Measurements from ENCODE around the gene ACSL3.
"Not testable (repeated sequence)": the region's sequence is repeated elsewhere in the genome, so short reads cannot be mapped to it uniquely, and the experiment has no call there.

The ACSL3 gene

GRCh38 chr2:222912776-222913175 lies 51.9 kb downstream of the ACSL3 start:
- no peak for DNase-seq (ENCODE audit: low read depth)
- no peak overlapping the region for H3K4me3 ChIP-seq (ENCODE audit: low read depth, low read length)
- TF ChIP-seq CTCF (IDR thresholded peaks at IDR 0.05; ENCODE audit: low read depth, low read length, missing control alignments) = no peak
- in situ Hi-C loops (cut with HindIII; ENCODE audit: low sequenced_read_pairs) = no loop called here

- peak; percentile 36 for TF ChIP-seq CTCF (IDR thresholded peaks at IDR 0.05; ENCODE audit: low read depth, low read length, missing control alignments)
- no peak for DNase-seq (ENCODE audit: low read depth)
- in situ Hi-C loops (cut with HindIII; ENCODE audit: low sequenced_read_pairs) = no loop called here
- H3K4me3 ChIP-seq (ENCODE audit: low read depth, low read length) = no peak overlapping the region
Measured at GRCh38 chr2:222915092-222915957, 54.5 kb downstream of the ACSL3 start.

GRCh38 chr2:222916229-222917197 lies 55.7 kb downstream of the ACSL3 start:
- in situ Hi-C loops (cut with HindIII; ENCODE audit: low sequenced_read_pairs) = no loop called here
- DNase-seq (ENCODE audit: low read depth) = no peak
- TF ChIP-seq CTCF (IDR thresholded peaks at IDR 0.05; ENCODE audit: low read depth, low read length, missing control alignments) = no peak
- no peak overlapping the region for H3K4me3 ChIP-seq (ENCODE audit: low read depth, low read length)

- DNase-seq (ENCODE audit: low read depth); in situ Hi-C loops (cut with HindIII; ENCODE audit: low sequenced_read_pairs); H3K4me3 ChIP-seq (ENCODE audit: low read depth, low read length): not testable (repeated sequence)
Measured at GRCh38 chr2:222917212-222917611, 56.4 kb downstream of the ACSL3 start.

GRCh38 chr2:222919841-222920526 lies 59.1 kb downstream of the ACSL3 start:
- no peak for TF ChIP-seq CTCF (IDR thresholded peaks at IDR 0.05; ENCODE audit: low read depth, low read length, missing control alignments)
- in situ Hi-C loops (cut with HindIII; ENCODE audit: low sequenced_read_pairs) = no loop called here
- peak; percentile 63 for DNase-seq (ENCODE audit: low read depth)
- H3K4me3 ChIP-seq (ENCODE audit: low read depth, low read length) = no peak overlapping the region

GRCh38 chr2:222920657-222921186 lies 59.9 kb downstream of the ACSL3 start:
- in situ Hi-C loops (cut with HindIII; ENCODE audit: low sequenced_read_pairs) = no loop called here
- TF ChIP-seq CTCF (IDR thresholded peaks at IDR 0.05; ENCODE audit: low read depth, low read length, missing control alignments) = no peak
- H3K4me3 ChIP-seq (ENCODE audit: low read depth, low read length) = no peak overlapping the region
- no peak for DNase-seq (ENCODE audit: low read depth)
